IMR-90 (cell line): Measurements from ENCODE around the gene FOXN4. TPM values are rescaled to one million over a fixed set of nuclear protein-coding genes. Genes with fewer than 3 reads are reported as not detected.
A peak's percentile ranks its signal among the peaks of the same experiment; 100 is the strongest.

ENCODE experiments used
- ATAC-seq: fragments of 200-7000 bp; cut with Tn5 transposase; 2 replicates; pipeline ENCODE4 v1.9.1; 2020; ENCODE audit warnings: low read depth, mild to moderate bottlenecking, moderate library complexity
- BruUV-seq: library from RNA; stranded (reverse); fragments of 400-500 nt; replicated peaks from 2 replicates; lab custom pipeline; 2021; lab: Mats Ljungman, UMichigan
- CTCF ChIA-PET: fragments of 300-600 bp; formaldehyde crosslinking; extraction: SDS; loops from one replicate; lab custom pipeline; 2021; ENCODE audit warnings: antibody characterized with exemption; lab: Yijun Ruan, JAX
- POLR2A ChIA-PET: fragments of 300-600 bp; sonication (Branson Sonifier 250); formaldehyde crosslinking; loops from one replicate; lab custom pipeline; 2022; ENCODE audit warnings: antibody characterized with exemption; ENCODE audit not compliant: unreplicated experiment; lab: Charles Lee
- DNase-seq: peaks from one replicate; pipeline ENCODE4 v3.0.0; 2013
- H2AFZ ChIP-seq: replicated peaks from 2 replicates; pipeline ENCODE3; 2013; ENCODE audit warnings: low read length, mild to moderate bottlenecking; ENCODE audit not compliant: poor library complexity
- H2AK5ac ChIP-seq: 2 replicates; pipeline ENCODE4 v1.6.1; 2013; ENCODE audit warnings: low read depth, low read length, inconsistent platforms
- H2AK9ac ChIP-seq: replicated peaks from 2 replicates; pipeline ENCODE3; 2013; ENCODE audit warnings: mild to moderate bottlenecking, low read depth, low read length, moderate library complexity; ENCODE audit not compliant: poor library complexity
- H2BK120ac ChIP-seq: 2 replicates; pipeline ENCODE4 v1.6.1; 2013; ENCODE audit warnings: low read depth, low read length, inconsistent platforms
- H2BK15ac ChIP-seq: 3 replicates; pipeline ENCODE4 v1.6.1; 2013; ENCODE audit warnings: low read depth, low read length, inconsistent platforms
- H2BK20ac ChIP-seq: 2 replicates; pipeline ENCODE4 v1.6.1; 2013; ENCODE audit warnings: low read depth, mild to moderate bottlenecking, inconsistent platforms, low read length, moderate library complexity
- H2BK5ac ChIP-seq: 2 replicates; pipeline ENCODE4 v1.6.1; 2013; ENCODE audit warnings: mild to moderate bottlenecking, low read depth, low read length, inconsistent platforms; ENCODE audit not compliant: poor library complexity, severe bottlenecking
- H3K14ac ChIP-seq: replicated peaks from 2 replicates; pipeline ENCODE4 v1.6.1; 2013; ENCODE audit warnings: low read depth, low read length, inconsistent platforms
- H3K18ac ChIP-seq: 2 replicates; pipeline ENCODE4 v1.6.1; 2013; ENCODE audit warnings: low read depth, low read length, control low read depth
- H3K23ac ChIP-seq: 2 replicates; pipeline ENCODE4 v1.6.1; 2013; ENCODE audit warnings: low read depth, low read length, inconsistent platforms
- H3K27ac ChIP-seq: 2 replicates; pipeline ENCODE4 v1.5.1; 2013; ENCODE audit warnings: mild to moderate bottlenecking, control low read depth, low read length; ENCODE audit not compliant: insufficient read depth
- H3K27me3 ChIP-seq: 2 replicates; pipeline ENCODE4 v1.6.1; 2013; ENCODE audit warnings: low read length; ENCODE audit not compliant: control insufficient read depth, insufficient read depth
- H3K36me3 ChIP-seq: 2 replicates; pipeline ENCODE4 v1.6.1; 2013; ENCODE audit warnings: low read length, mixed read lengths; ENCODE audit not compliant: control insufficient read depth, insufficient read depth
- H3K4ac ChIP-seq: 2 replicates; pipeline ENCODE4 v1.6.1; 2013; ENCODE audit warnings: low read depth, low read length, inconsistent platforms
- H3K4me1 ChIP-seq: 2 replicates; pipeline ENCODE4 v1.6.1; 2013; ENCODE audit warnings: low read length, mixed read lengths; ENCODE audit not compliant: control insufficient read depth, insufficient read depth
- H3K4me2 ChIP-seq: 2 replicates; pipeline ENCODE4 v1.6.1; 2013; ENCODE audit warnings: low read depth, mild to moderate bottlenecking, control low read depth, low read length, moderate library complexity
- H3K4me3 ChIP-seq: 2 replicates; pipeline ENCODE4 v1.5.1; 2013; ENCODE audit warnings: low read depth, mild to moderate bottlenecking, control low read depth, low read length, moderate library complexity; ENCODE audit not compliant: insufficient read depth
- H3K56ac ChIP-seq: 2 replicates; pipeline ENCODE4 v1.6.1; 2013; ENCODE audit warnings: low read length, inconsistent platforms; ENCODE audit not compliant: insufficient read depth; ENCODE audit errors: extremely low read depth
- H3K79me1 ChIP-seq, 2 experiments: 2 replicates each; pipeline ENCODE4 v1.6.1; 2013; ENCODE audit warnings: low read length in 2 of 2, inconsistent platforms in 1 of 2, low read depth in 1 of 2
- H3K9ac ChIP-seq: 2 replicates; pipeline ENCODE4 v1.6.1; 2013; ENCODE audit warnings: low read depth, low read length, control low read depth
- H3K9me1 ChIP-seq: 2 replicates; pipeline ENCODE4 v1.6.1; 2013; ENCODE audit warnings: low read length, inconsistent platforms; ENCODE audit not compliant: insufficient read depth
- H3K9me3 ChIP-seq: 2 replicates; pipeline ENCODE4 v1.6.1; 2013; ENCODE audit warnings: low read length; ENCODE audit not compliant: control insufficient read depth, insufficient read depth
- H4K20me1 ChIP-seq: 2 replicates; pipeline ENCODE4 v1.6.1; 2013; ENCODE audit warnings: low read length, inconsistent platforms; ENCODE audit not compliant: insufficient read depth
- H4K5ac ChIP-seq: 2 replicates; pipeline ENCODE4 v1.6.1; 2013; ENCODE audit warnings: mild to moderate bottlenecking, low read depth, low read length, control low read depth
- H4K8ac ChIP-seq, 2 experiments: 2 replicates each; pipeline ENCODE4 v1.6.1; 2013; ENCODE audit warnings: low read depth in 2 of 2, low read length in 2 of 2, control low read depth in 1 of 2, inconsistent platforms in 1 of 2
- H4K91ac ChIP-seq: 2 replicates; pipeline ENCODE4 v1.6.1; 2013; ENCODE audit warnings: low read depth, low read length, inconsistent platforms; ENCODE audit not compliant: insufficient read depth
- BHLHE40 ChIP-seq: fragments of 150-350 bp; IDR thresholded peaks from 2 replicates; pipeline ENCODE4 v1.6.1; 2016; ENCODE audit warnings: mild to moderate bottlenecking, low read depth, low read length
- CEBPB ChIP-seq: IDR thresholded peaks from 2 replicates; pipeline ENCODE4 v1.6.1; 2012; ENCODE audit warnings: low read depth, low read length, improper control_type of control experiment
- CHD1 ChIP-seq: IDR thresholded peaks from 2 replicates; pipeline ENCODE4 v1.6.1; 2012; ENCODE audit warnings: low read depth, low read length, improper control_type of control experiment
- FOS ChIP-seq: fragments of 150-350 bp; IDR thresholded peaks from 2 replicates; pipeline ENCODE4 v1.6.1; 2016; ENCODE audit warnings: low read depth, low read length
- MAFK ChIP-seq: IDR thresholded peaks from 2 replicates; pipeline ENCODE4 v1.6.1; 2012; ENCODE audit warnings: low read depth, low read length, improper control_type of control experiment
- MAZ ChIP-seq: IDR thresholded peaks from 2 replicates; pipeline ENCODE4 v1.6.1; 2012; ENCODE audit warnings: low read depth, mild to moderate bottlenecking, low read length, improper control_type of control experiment, moderate library complexity, borderline replicate concordance
- MXI1 ChIP-seq: IDR thresholded peaks from 2 replicates; pipeline ENCODE4 v1.6.1; 2012; ENCODE audit warnings: low read depth, mild to moderate bottlenecking, low read length, moderate library complexity, borderline replicate concordance
- NFE2L2 ChIP-seq: fragments of 150-350 bp; IDR thresholded peaks from 2 replicates; pipeline ENCODE4 v1.6.1; 2016; ENCODE audit warnings: low read depth, mild to moderate bottlenecking, low read length
- POLR2A ChIP-seq: IDR thresholded peaks from 2 replicates; pipeline ENCODE4 v1.6.1; 2012; ENCODE audit warnings: mild to moderate bottlenecking, low read depth, low read length
- RAD21 ChIP-seq: IDR thresholded peaks from 2 replicates; pipeline ENCODE4 v1.6.1; 2012; ENCODE audit warnings: low read length, improper control_type of control experiment
- RCOR1 ChIP-seq: IDR thresholded peaks from 2 replicates; pipeline ENCODE4 v1.6.1; 2012; ENCODE audit warnings: mild to moderate bottlenecking, low read length, improper control_type of control experiment; ENCODE audit not compliant: insufficient replicate concordance
- RFX5 ChIP-seq: IDR thresholded peaks from 2 replicates; pipeline ENCODE4 v1.8.0; 2012; ENCODE audit warnings: low read depth, mild to moderate bottlenecking, low read length, moderate library complexity
- SMC3 ChIP-seq: fragments of 150-350 bp; IDR thresholded peaks from 2 replicates; pipeline ENCODE4 v1.6.1; 2016; ENCODE audit warnings: low read depth, mild to moderate bottlenecking, antibody characterized with exemption, low read length, moderate library complexity
- WGBS, 2 experiments: methylation state at CpG; one replicate each; pipeline versions ENCODE4 v1.1.5 to v1.1.7; 2013; ENCODE audit warnings: missing lambda C conversion rate in 2 of 2; ENCODE audit not compliant: insufficient read length in 1 of 2; ENCODE audit errors: extremely low coverage in 2 of 2; 5-methylcytosine and 5-hydroxymethylcytosine counted together
- dilution Hi-C: fragments of 300-500 bp; cut with HindIII; formaldehyde crosslinking; loops from one replicate; pipeline ENCODE4 v1.14.3; 2018; ENCODE audit warnings: low sequenced_read_pairs; ENCODE audit not compliant: unreplicated experiment
- in situ Hi-C: fragments of 300-500 bp; cut with MboI; formaldehyde crosslinking; loops from 3 replicates; pipeline ENCODE4 v1.14.3; 2019; ENCODE audit warnings: low sequenced_read_pairs, inconsistent platforms, mixed read lengths
- intact Hi-C: fragments of 100-400 bp; cut with micrococcal nuclease; formaldehyde crosslinking; loops from 2 replicates; pipeline ENCODE4 v1.10.0; 2022
- polyA plus RNA-seq, 3 experiments: library from polyadenylated mRNA; depleted of rRNA; stranded (reverse); fragments of >200 nt; gene quantifications; 2 replicates each; pipeline ENCODE4 v1.2.3, GENCODE V29; 2012; ENCODE audit warnings: low replicate concordance in 1 of 3
- total RNA-seq: library from RNA; depleted of rRNA; stranded (reverse); fragments of >200 nt; gene quantifications from 2 replicates; pipeline ENCODE4 v1.2.3, GENCODE V29; 2012
- TF ChIP-seq, protein P1 (sequence below): conservative IDR thresholded peaks from 2 replicates; pipeline ENCODE4 v1.5.1; 2012; ENCODE audit warnings: mild to moderate bottlenecking, low read depth, low read length, improper control_type of control experiment
- TF ChIP-seq, protein P2 (sequence below): fragments of 150-350 bp; IDR thresholded peaks from 2 replicates; pipeline ENCODE4 v1.6.1; 2016; ENCODE audit warnings: low read depth, mild to moderate bottlenecking, low read length, moderate library complexity, borderline replicate concordance
- TF ChIP-seq, protein P3 (sequence below): fragments of 150-350 bp; IDR thresholded peaks from 2 replicates; pipeline ENCODE4 v1.6.1; 2017; ENCODE audit warnings: mild to moderate bottlenecking, antibody characterized with exemption, low read length, low read depth

FOXN4 gene
- total and polyA plus RNA-seq, 2 of the 4 experiments (the other 2 are of a cell fraction): not detected

DNA sequence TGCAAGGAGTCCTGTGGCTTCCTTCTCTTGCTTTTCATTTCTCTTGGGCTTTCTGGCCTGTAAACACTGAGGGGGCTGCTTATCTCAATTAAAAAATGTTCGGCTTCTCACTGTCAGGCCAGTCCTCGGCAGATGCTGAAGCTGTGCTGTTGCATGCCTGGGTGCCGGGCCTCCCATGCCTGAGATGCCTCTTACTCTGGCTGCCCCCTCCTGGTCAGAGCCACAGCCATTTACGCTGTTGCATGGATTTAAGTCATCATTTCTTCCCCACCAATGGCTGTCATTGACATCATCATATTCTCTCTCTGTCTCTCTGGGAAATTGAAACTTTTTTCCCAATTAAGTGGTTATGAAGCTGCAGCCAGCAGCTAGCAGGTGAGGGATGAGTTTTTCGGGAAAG lies 53.7 kb downstream of the FOXN4 start:
- CTCF ChIA-PET: no interaction called here
- WGBS, 2 experiments: 79% methylated on average over 2 of the region's 5 CpGs; no CpG with 5 or more reads in 1 of the 2 experiments
- intact Hi-C loops: loop anchor here (1.0 kb wide), 2 partner anchors 121 to 143 kb away; no protein-coding TSS in a partner anchor

More for the DNA sequence above, 53.7 kb downstream of the FOXN4 start:
- Histone ChIP-seq H3K27ac (no peak overlapping the region), H2BK20ac (no peak overlapping the region), H3K4ac (no peak overlapping the region), H3K14ac (no peak overlapping the region), H3K9me1 (no peaks in the 10 kb centered on the region), H3K18ac (no peak overlapping the region), H3K4me2 (no peak overlapping the region), H4K5ac (no peak overlapping the region), H3K56ac (no peak overlapping the region), H2BK15ac (no peak overlapping the region), H4K8ac (no peak overlapping the region), H2AK5ac (no peak overlapping the region), H2BK5ac (no peak overlapping the region), H3K27me3 (no peaks in the 10 kb centered on the region), H4K91ac (no peak overlapping the region), H3K23ac (no peak overlapping the region), H3K79me1 (no peaks in the 10 kb centered on the region), H3K4me1 (no peaks in the 10 kb centered on the region), H3K9me3 (peaks cover 8% of the 10 kb centered on the region; the same call in 1 of the 2 replicates), H3K36me3 (peaks cover 3% of the 10 kb centered on the region; the same call in 1 of the 2 replicates), H3K4me3 (no peak overlapping the region), H3K9ac (no peak overlapping the region), H4K20me1 (no peaks in the 10 kb centered on the region), H2BK120ac (no peak overlapping the region), H2AFZ (no peak overlapping the region), H2AK9ac (no peak overlapping the region)
- no TSS peak for BruUV-seq
- dilution Hi-C loops (no loop called here), in situ Hi-C loops (no loop called here)
- POLR2A ChIA-PET: interaction anchor here (0.6 kb wide), 1 partner anchor 23 kb away, joined by 3 read pairs; no protein-coding TSS in a partner anchor
- TF ChIP-seq CEBPB (no peak), MAFK (no peak), POLR2A (no peak), RAD21 (peak; percentile 41; the same call in 1 of the 2 replicates), MAZ (no peak), RCOR1 (no peak), SMC3 (no peak), BHLHE40 (no peak), CHD1 (no peak), MXI1 (no peak), RFX5 (no peak), FOS (no peak), NFE2L2 (no peak)
- TF ChIP-seq, protein P1, sequence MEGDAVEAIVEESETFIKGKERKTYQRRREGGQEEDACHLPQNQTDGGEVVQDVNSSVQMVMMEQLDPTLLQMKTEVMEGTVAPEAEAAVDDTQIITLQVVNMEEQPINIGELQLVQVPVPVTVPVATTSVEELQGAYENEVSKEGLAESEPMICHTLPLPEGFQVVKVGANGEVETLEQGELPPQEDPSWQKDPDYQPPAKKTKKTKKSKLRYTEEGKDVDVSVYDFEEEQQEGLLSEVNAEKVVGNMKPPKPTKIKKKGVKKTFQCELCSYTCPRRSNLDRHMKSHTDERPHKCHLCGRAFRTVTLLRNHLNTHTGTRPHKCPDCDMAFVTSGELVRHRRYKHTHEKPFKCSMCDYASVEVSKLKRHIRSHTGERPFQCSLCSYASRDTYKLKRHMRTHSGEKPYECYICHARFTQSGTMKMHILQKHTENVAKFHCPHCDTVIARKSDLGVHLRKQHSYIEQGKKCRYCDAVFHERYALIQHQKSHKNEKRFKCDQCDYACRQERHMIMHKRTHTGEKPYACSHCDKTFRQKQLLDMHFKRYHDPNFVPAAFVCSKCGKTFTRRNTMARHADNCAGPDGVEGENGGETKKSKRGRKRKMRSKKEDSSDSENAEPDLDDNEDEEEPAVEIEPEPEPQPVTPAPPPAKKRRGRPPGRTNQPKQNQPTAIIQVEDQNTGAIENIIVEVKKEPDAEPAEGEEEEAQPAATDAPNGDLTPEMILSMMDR: peak; percentile 33; the same call in 1 of the 2 replicates
- TF ChIP-seq, protein P2, sequence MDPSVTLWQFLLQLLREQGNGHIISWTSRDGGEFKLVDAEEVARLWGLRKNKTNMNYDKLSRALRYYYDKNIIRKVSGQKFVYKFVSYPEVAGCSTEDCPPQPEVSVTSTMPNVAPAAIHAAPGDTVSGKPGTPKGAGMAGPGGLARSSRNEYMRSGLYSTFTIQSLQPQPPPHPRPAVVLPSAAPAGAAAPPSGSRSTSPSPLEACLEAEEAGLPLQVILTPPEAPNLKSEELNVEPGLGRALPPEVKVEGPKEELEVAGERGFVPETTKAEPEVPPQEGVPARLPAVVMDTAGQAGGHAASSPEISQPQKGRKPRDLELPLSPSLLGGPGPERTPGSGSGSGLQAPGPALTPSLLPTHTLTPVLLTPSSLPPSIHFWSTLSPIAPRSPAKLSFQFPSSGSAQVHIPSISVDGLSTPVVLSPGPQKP: no peak
- TF ChIP-seq, protein P3, sequence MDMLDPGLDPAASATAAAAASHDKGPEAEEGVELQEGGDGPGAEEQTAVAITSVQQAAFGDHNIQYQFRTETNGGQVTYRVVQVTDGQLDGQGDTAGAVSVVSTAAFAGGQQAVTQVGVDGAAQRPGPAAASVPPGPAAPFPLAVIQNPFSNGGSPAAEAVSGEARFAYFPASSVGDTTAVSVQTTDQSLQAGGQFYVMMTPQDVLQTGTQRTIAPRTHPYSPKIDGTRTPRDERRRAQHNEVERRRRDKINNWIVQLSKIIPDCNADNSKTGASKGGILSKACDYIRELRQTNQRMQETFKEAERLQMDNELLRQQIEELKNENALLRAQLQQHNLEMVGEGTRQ: no peak
- ATAC-seq (peak; percentile 96), DNase-seq (peak; percentile 21)
